Sigmoid colon (tissue), 4 donors: ENCODE data around the gene TBCD.

Experiments
- CTCF ChIP-seq, 4 experiments: fragments of 450-650 bp in 3 of 4; fragments of 200-600 bp in 1 of 4; IDR thresholded peaks; one replicate each; pipeline ENCODE4 v1.5.1; 2016 to 2019; ENCODE audit warnings: antibody characterized with exemption in 4 of 4, mild to moderate bottlenecking in 3 of 4, moderate library complexity in 2 of 4
- POLR2A ChIP-seq, 2 donors: fragments of 450-650 bp; IDR thresholded peaks; one replicate each; pipeline ENCODE4 v1.6.1; 2016; ENCODE audit warnings: antibody characterized with exemption in 2 of 2, mild to moderate bottlenecking in 2 of 2, moderate library complexity in 2 of 2
- POLR2AphosphoS5 ChIP-seq, 4 donors: sonication (generic); formaldehyde crosslinking; IDR thresholded peaks; one replicate each; pipeline ENCODE4 v1.6.1; 2017; ENCODE audit warnings: antibody characterized with exemption in 4 of 4

- TF ChIP-seq CTCF (IDR thresholded peaks at IDR 0.05) (no peak), POLR2AphosphoS5 (IDR thresholded peaks at IDR 0.05) (no peak), POLR2A (IDR thresholded peaks at IDR 0.05) (no peak)
These were observed 46.1 kb upstream of the TBCD start for GRCh38 chr17:82705756-82706155.
